ENCODE measurements around the gene BMP5. TPM values are rescaled to one million over a fixed set of nuclear protein-coding genes. Genes with fewer than 3 reads are reported as not detected.

Gene BMP5
- polyA plus RNA-seq, 3 donors, result not detected

GRCh38 chr6:55819811-55820210 lies 55.6 kb downstream of the BMP5 start:
- Histone ChIP-seq H3K36me3 (replicated peaks in 1 of 2; ENCODE audit: control insufficient read depth in 1 of 2, insufficient read depth in 2 of 2, low read length in 2 of 2) (no peaks in the 10 kb centered on the region), H2AFZ (ENCODE audit: insufficient read depth, low read depth, low read length, poor library complexity, severe bottlenecking) (no peak overlapping the region), H3K9ac (ENCODE audit: insufficient read depth, low read length, poor library complexity, severe bottlenecking) (no peak overlapping the region), H3K4me1 (ENCODE audit: control insufficient read depth in 1 of 2, insufficient read depth in 2 of 2, low read length in 2 of 2) (no peaks in the 10 kb centered on the region), H3K79me2 (ENCODE audit: insufficient read depth, low read length) (no peaks in the 10 kb centered on the region), H3K4me3 (replicated peaks in 1 of 3; ENCODE audit: low read depth in 2 of 3, low read length in 3 of 3) (no peak overlapping the region), H3K27me3 (ENCODE audit: control insufficient read depth in 2 of 2, insufficient read depth in 2 of 2, low read length in 2 of 2) (no peaks in the 10 kb centered on the region), H4K20me1 (ENCODE audit: insufficient read depth, low read length) (no peaks in the 10 kb centered on the region), H3K9me3 (replicated peaks in 1 of 2; ENCODE audit: control insufficient read depth in 1 of 2, insufficient read depth in 1 of 2, low read length in 2 of 2) (no peaks in the 10 kb centered on the region), H3K4me2 (replicated peaks; ENCODE audit: extremely low read depth, low read length, poor library complexity, severe bottlenecking) (no peak overlapping the region), H3K27ac (ENCODE audit: low read depth in 1 of 2, low read length in 2 of 2) (no peak overlapping the region)
- Mint-ChIP-seq H3K9me3 (peaks cover 0 to 2% (median 0%) of the 10 kb centered on the region in 7 donors), H3K27ac (no peak overlapping the region), H3K36me3 (no peaks in the 10 kb centered on the region), H3K4me3 (no peak overlapping the region), H3K27me3 (ENCODE audit: low read depth in 3 of 3) (no peaks in the 10 kb centered on the region), H3K4me1 (no peaks in the 10 kb centered on the region)
- TF ChIP-seq CTCF (IDR thresholded peaks at IDR 0.05), result no peak
- no CpG with 5 or more reads among the region's 4 CpGs for WGBS (ENCODE audit: insufficient coverage)
- intact Hi-C loops (cut with micrococcal nuclease), result no loop called here
- DNase-seq, result no peak

- H4K20me1 ChIP-seq (ENCODE audit: insufficient read depth, low read length), result no peaks in the 10 kb centered on the region
- Mint-ChIP-seq H3K4me1 (no peaks in the 10 kb centered on the region), H3K27ac (no peak overlapping the region), H3K27me3 (ENCODE audit: low read depth in 3 of 3) (no peaks in the 10 kb centered on the region), H3K36me3 (no peaks in the 10 kb centered on the region), H3K9me3 (peaks cover 0 to 4% (median 0%) of the 10 kb centered on the region in 7 donors), H3K4me3 (no peak overlapping the region)
- no CpG with 5 or more reads among the region's 2 CpGs for WGBS (ENCODE audit: insufficient coverage)
- no peak for TF ChIP-seq CTCF (IDR thresholded peaks at IDR 0.05)
- H3K79me2 ChIP-seq (ENCODE audit: insufficient read depth, low read length), result no peaks in the 10 kb centered on the region
- H3K27me3 ChIP-seq (ENCODE audit: control insufficient read depth in 2 of 2, insufficient read depth in 2 of 2, low read length in 2 of 2), result no peaks in the 10 kb centered on the region
- H2AFZ ChIP-seq (ENCODE audit: insufficient read depth, low read depth, low read length, poor library complexity, severe bottlenecking), result no peak overlapping the region
- intact Hi-C loops (cut with micrococcal nuclease), result no loop called here
- no peaks in the 10 kb centered on the region for H3K9me3 ChIP-seq (replicated peaks in 1 of 2; ENCODE audit: control insufficient read depth in 1 of 2, insufficient read depth in 1 of 2, low read length in 2 of 2)
- DNase-seq, result no peak
- H3K36me3 ChIP-seq (replicated peaks in 1 of 2; ENCODE audit: control insufficient read depth in 1 of 2, insufficient read depth in 2 of 2, low read length in 2 of 2), result no peaks in the 10 kb centered on the region
- H3K9ac ChIP-seq (ENCODE audit: insufficient read depth, low read length, poor library complexity, severe bottlenecking), result no peak overlapping the region
- H3K4me2 ChIP-seq (replicated peaks; ENCODE audit: extremely low read depth, low read length, poor library complexity, severe bottlenecking), result no peak overlapping the region
- no peak overlapping the region for H3K27ac ChIP-seq (ENCODE audit: low read depth in 1 of 2, low read length in 2 of 2)
- no peaks in the 10 kb centered on the region for H3K4me1 ChIP-seq (ENCODE audit: control insufficient read depth in 1 of 2, insufficient read depth in 2 of 2, low read length in 2 of 2)
- no peak overlapping the region for H3K4me3 ChIP-seq (replicated peaks in 1 of 3; ENCODE audit: low read depth in 2 of 3, low read length in 3 of 3)
These were observed 56.9 kb downstream of the BMP5 start for GRCh38 chr6:55818482-55818881.

All from CD14-positive monocyte (primary cell).